HCT116 (cell line): Measurements from ENCODE around the gene ACP5. TPM values are rescaled to one million over a fixed set of nuclear protein-coding genes. Genes with fewer than 3 reads are reported as not detected.

Experiments used
- ATAC-seq: fragments of 200-7000 bp; cut with Tn5 transposase; 2 replicates; pipeline ENCODE4 v1.9.1; 2020; ENCODE audit warnings: mild to moderate bottlenecking, moderate library complexity
- BruUV-seq: library from RNA; stranded (reverse); fragments of 400-500 nt; replicated peaks from 2 replicates; lab custom pipeline; 2021; lab: Mats Ljungman, UMichigan
- CTCF ChIA-PET: fragments of 300-600 bp; sonication (Branson Sonifier 250); formaldehyde crosslinking; loops from one replicate; lab custom pipeline; 2021; ENCODE audit warnings: antibody characterized with exemption; lab: Charles Lee
- POLR2A ChIA-PET: fragments of 300-600, 350-600 bp; sonication (Branson Sonifier 250); formaldehyde crosslinking; loops from one replicate; lab custom pipeline; 2021; ENCODE audit warnings: antibody characterized with exemption; lab: Charles Lee
- RAD21 ChIA-PET, 2 experiments: fragments of 300-600 bp; sonication (Branson Sonifier 250); formaldehyde crosslinking; loops; one replicate each; lab custom pipeline; 2023; ENCODE audit warnings: low total read pairs in 2 of 2; ENCODE audit not compliant: uncharacterized antibody in 2 of 2, unreplicated experiment in 2 of 2, low non-redundant PET in 1 of 2; lab: Charles Lee
- DNase-seq: peaks from one replicate; pipeline ENCODE4 v3.0.0-alpha.2; 2010; ENCODE audit warnings: low read depth, low spot score
- H2AFZ ChIP-seq: fragments of 200-600 bp; shearing (Covaris generic), sonication (generic); 2 replicates; pipeline ENCODE4 v1.6.1; 2017; ENCODE audit warnings: low read depth, mixed run types, mixed read lengths, antibody characterized with exemption, low read length; ENCODE audit not compliant: poor library complexity, severe bottlenecking
- H3K27ac ChIP-seq: 2 replicates; pipeline ENCODE4 v1.5.1; 2012; ENCODE audit warnings: low read depth, low read length
- H3K27me3 ChIP-seq: fragments of 200-600 bp; sonication (generic); 2 replicates; pipeline ENCODE4 v1.6.1; 2016; ENCODE audit warnings: mixed run types, low read length, mixed read lengths; ENCODE audit not compliant: insufficient read depth
- H3K36me3 ChIP-seq, 2 experiments: fragments of 200-500 bp in 1 of 2; fragments of 200-600 bp in 1 of 2; sonication (Bioruptor generic) in 1 of 2; sonication (generic) in 1 of 2; 2 replicates each; pipeline versions ENCODE4 v1.5.1 to v1.6.1; 2014 to 2016; ENCODE audit warnings: low read length in 2 of 2, inconsistent platforms in 1 of 2, mixed read lengths in 1 of 2, mixed run types in 1 of 2; ENCODE audit not compliant: insufficient read depth in 2 of 2, control insufficient read depth in 1 of 2
- H3K4me1 ChIP-seq, 2 experiments: fragments of 200-600 bp in 1 of 2; sonication (generic) in 1 of 2; 2 replicates each; pipeline versions ENCODE4 v1.5.1 to v1.6.1; 2012 to 2017; ENCODE audit warnings: low read length in 2 of 2, inconsistent platforms in 1 of 2, mild to moderate bottlenecking in 1 of 2, mixed read lengths in 1 of 2, mixed run types in 1 of 2, moderate library complexity in 1 of 2; ENCODE audit not compliant: insufficient read depth in 2 of 2, control insufficient read depth in 1 of 2
- H3K4me2 ChIP-seq: fragments of 200-600 bp; sonication (generic); 2 replicates; pipeline ENCODE4 v1.6.1; 2017; ENCODE audit warnings: mixed run types, low read length, mixed read lengths
- H3K4me3 ChIP-seq, 2 experiments: fragments of 200-600 bp in 1 of 2; sonication (generic) in 1 of 2; replicated peaks in 1 of 2; 2 replicates each; pipeline ENCODE4 v1.5.1; 2011 to 2016; ENCODE audit warnings: low read length in 2 of 2, control low read depth in 1 of 2, low read depth in 1 of 2, mild to moderate bottlenecking in 1 of 2, mixed read lengths in 1 of 2, mixed run types in 1 of 2
- H3K79me2 ChIP-seq: fragments of 200-600 bp; sonication (generic); 2 replicates; pipeline ENCODE4 v1.6.1; 2017; ENCODE audit warnings: mild to moderate bottlenecking, mixed run types, low read length, moderate library complexity, mixed read lengths; ENCODE audit not compliant: insufficient read depth
- H3K9ac ChIP-seq: fragments of 200-600 bp; sonication (generic); 2 replicates; pipeline ENCODE4 v1.6.1; 2016; ENCODE audit warnings: low read length, mixed read lengths
- H3K9me2 ChIP-seq: fragments of 200-600 bp; sonication (generic), shearing (Covaris generic); 2 replicates; pipeline ENCODE4 v1.6.1; 2017; ENCODE audit warnings: mixed run types, mild to moderate bottlenecking, moderate library complexity; ENCODE audit not compliant: insufficient read depth
- H3K9me3 ChIP-seq, 2 experiments: fragments of 200-500 bp in 1 of 2; fragments of 200-600 bp in 1 of 2; sonication (Bioruptor generic) in 1 of 2; sonication (generic) in 1 of 2; 2 replicates each; pipeline ENCODE4 v1.6.1; 2014 to 2017; ENCODE audit warnings: low read length in 2 of 2, mixed read lengths in 2 of 2, inconsistent platforms in 1 of 2, low read depth in 1 of 2, mild to moderate bottlenecking in 1 of 2, mixed run types in 1 of 2, moderate library complexity in 1 of 2; ENCODE audit not compliant: control insufficient read depth in 1 of 2, insufficient read depth in 1 of 2
- H4K20me1 ChIP-seq: fragments of 200-600 bp; sonication (generic), shearing (Covaris generic); 2 replicates; pipeline ENCODE4 v1.6.1; 2017; ENCODE audit warnings: mixed run types, mild to moderate bottlenecking, moderate library complexity; ENCODE audit not compliant: insufficient read depth
- CBX3 ChIP-seq: IDR thresholded peaks from 2 replicates; pipeline ENCODE4 v1.6.1; 2012; ENCODE audit warnings: low read depth
- CEBPB ChIP-seq: IDR thresholded peaks from 2 replicates; pipeline ENCODE4 v1.6.1; 2012; ENCODE audit warnings: low read depth
- CTCF ChIP-seq, 3 experiments: fragments of 200-600 bp in 1 of 3; sonication (generic) in 1 of 3; IDR thresholded peaks in 2 of 3; conservative IDR thresholded peaks in 1 of 3; 2 replicates each; pipeline ENCODE4 v1.5.1; 2012 to 2017; ENCODE audit warnings: low read depth in 2 of 3, low read length in 2 of 3, antibody characterized with exemption in 1 of 3, borderline replicate concordance in 1 of 3, control low read depth in 1 of 3, mild to moderate bottlenecking in 1 of 3, mixed read lengths in 1 of 3, mixed run types in 1 of 3, moderate library complexity in 1 of 3; ENCODE audit not compliant: insufficient read depth in 1 of 3
- EGR1 ChIP-seq: IDR thresholded peaks from 2 replicates; pipeline ENCODE4 v1.6.1; 2012; ENCODE audit warnings: low read depth
- ELF1 ChIP-seq: IDR thresholded peaks from 2 replicates; pipeline ENCODE4 v1.6.1; 2012; ENCODE audit warnings: low read depth, borderline replicate concordance
- EZH2phosphoT487 ChIP-seq: fragments of 200-600 bp; IDR thresholded peaks from 2 replicates; pipeline ENCODE4 v1.6.1; 2018; ENCODE audit warnings: antibody characterized with exemption, borderline replicate concordance
- FOSL1 ChIP-seq: IDR thresholded peaks from 2 replicates; pipeline ENCODE4 v1.6.1; 2012; ENCODE audit warnings: low read depth
- MAX ChIP-seq: IDR thresholded peaks from 2 replicates; pipeline ENCODE4 v1.6.1; 2012
- POLR2AphosphoS5 ChIP-seq: IDR thresholded peaks from 2 replicates; pipeline ENCODE4 v1.6.1; 2011; ENCODE audit warnings: mild to moderate bottlenecking, low read depth, low read length, moderate library complexity
- RAD21 ChIP-seq: IDR thresholded peaks from 2 replicates; pipeline ENCODE4 v1.6.1; 2012; ENCODE audit warnings: low read depth, mild to moderate bottlenecking
- REST ChIP-seq: IDR thresholded peaks from 2 replicates; pipeline ENCODE4 v1.6.1; 2012; ENCODE audit warnings: low read depth
- SIN3A ChIP-seq: IDR thresholded peaks from 2 replicates; pipeline ENCODE4 v1.6.1; 2012; ENCODE audit warnings: low read depth
- TCF7L2 ChIP-seq: IDR thresholded peaks from 2 replicates; pipeline ENCODE4 v1.7.0; 2011; ENCODE audit warnings: borderline replicate concordance, inconsistent platforms; ENCODE audit not compliant: insufficient read depth, insufficient read length; ENCODE audit errors: extremely low read depth
- YY1 ChIP-seq: IDR thresholded peaks from 2 replicates; pipeline ENCODE4 v1.6.1; 2011; ENCODE audit warnings: low read length, low read depth, moderate library complexity, mild to moderate bottlenecking; ENCODE audit not compliant: insufficient replicate concordance; ENCODE audit errors: extremely low read depth
- ZBTB33 ChIP-seq: IDR thresholded peaks from 2 replicates; pipeline ENCODE4 v1.6.1; 2011; ENCODE audit warnings: mild to moderate bottlenecking, low read length, moderate library complexity; ENCODE audit not compliant: insufficient replicate concordance; ENCODE audit errors: extremely low read depth
- ZFX ChIP-seq: fragments of 450-650 bp; IDR thresholded peaks from 2 replicates; pipeline ENCODE4 v1.6.1; 2017
- intact Hi-C: fragments of 100-400 bp; cut with micrococcal nuclease; formaldehyde crosslinking; loops from 2 replicates; pipeline ENCODE4 v1.10.0; 2022
- total RNA-seq: library from RNA; stranded (reverse); gene quantifications from one replicate; pipeline ENCODE4 v1.2.1, GENCODE V29; 2021; ENCODE audit not compliant: unreplicated experiment

ACP5 gene
- total RNA-seq, 1 experiment from 2014 or later = 1.2 TPM

- BruUV-seq = TSS peak; percentile 95
- Histone ChIP-seq H3K36me3 (peaks cover 5 to 15% of the 10 kb centered on the region in 2 experiments; a peak in 2 of 4 replicates), H3K4me3 (peak within 1 kb of the TSS; percentile 85 to 94), H3K79me2 (peaks cover 49% of the 10 kb centered on the region), H4K20me1 (no peaks in the 10 kb centered on the region), H3K4me2 (peak within 1 kb of the TSS; percentile 84), H3K9me2 (no peaks in the 10 kb centered on the region), H3K27ac (peak within 1 kb of the TSS; percentile 57), H3K27me3 (no peaks in the 10 kb centered on the region), H2AFZ (peak within 1 kb of the TSS; percentile 85), H3K9ac (peak within 1 kb of the TSS; percentile 78), H3K9me3 (no peaks in the 10 kb centered on the region), H3K4me1 (peaks cover 0 to 17% of the 10 kb centered on the region in 2 experiments; a peak in 2 of 4 replicates)
- DNase-seq = peak; percentile 97
- CTCF ChIA-PET = interaction anchor here (0.7 to 1.9 kb wide), 7 partner anchors 12 to 124 kb away, joined by 3 to 8 read pairs (median 4); partner anchors contain the start of genes ECSIT, ODAD3 and PRKCSH
- intact Hi-C loops = loop anchor here (5.0 kb wide), 1 partner anchor 428 kb away; no protein-coding TSS in a partner anchor
- ATAC-seq = peak; percentile 94
- POLR2A ChIA-PET = interaction anchor here (0.9 to 1.3 kb wide), 9 partner anchors 10 to 181 kb away, joined by 3 to 9 read pairs (median 3); partner anchors contain the start of genes ECSIT and RGL3
- RAD21 ChIA-PET = interaction anchor here in 1 of 2 experiments (0.7 kb wide), 1 partner anchor 8 kb away, joined by 4 read pairs; no protein-coding TSS in a partner anchor
- TF ChIP-seq EGR1 (peak; percentile 81), ELF1 (no peak; the same call in 1 of the 2 replicates), CEBPB (no peak), SIN3A (peak; percentile 85), FOSL1 (no peak), CBX3 (no peak), TCF7L2 (peak; percentile 28), ZFX (0 out of 2 replicates have a peak, but pooled peaks have one; percentile 9), ZBTB33 (no peak), MAX (peak; percentile 43; the same call in 1 of the 2 replicates), REST (no peak), POLR2AphosphoS5 (peak; percentile 94), RAD21 (no peak), CTCF (IDR thresholded peaks at IDR 0.05 in 2 of 3, conservative IDR thresholded peaks at IDR 0.05 in 1 of 3; ENCODE audit: borderline replicate concordance in 1 of 3, insufficient read depth in 1 of 3, low read depth in 2 of 3, low read length in 2 of 3) (peak in 2 of 3 experiments; percentile 7 to 28; a peak in 1 of 6 replicates), YY1 (no peak), EZH2phosphoT487 (no peak)
These were observed 18.3 kb downstream of the ACP5 start, which contains the start of gene ELOF1 for GRCh38 chr19:11558881-11559828. Gene ELOF1 (minus strand): TSS chr19:11559230. CDS start chr19:11554347, 4,883 bp downstream.
